Fibroblast of skin of right quadriceps (primary cell): ENCODE measurements around the gene HLA-F.

Source experiments
- DNase-seq: peaks from one replicate; pipeline ENCODE4 v3.0.0-alpha.2; 2013

HLA-F gene

DNA sequence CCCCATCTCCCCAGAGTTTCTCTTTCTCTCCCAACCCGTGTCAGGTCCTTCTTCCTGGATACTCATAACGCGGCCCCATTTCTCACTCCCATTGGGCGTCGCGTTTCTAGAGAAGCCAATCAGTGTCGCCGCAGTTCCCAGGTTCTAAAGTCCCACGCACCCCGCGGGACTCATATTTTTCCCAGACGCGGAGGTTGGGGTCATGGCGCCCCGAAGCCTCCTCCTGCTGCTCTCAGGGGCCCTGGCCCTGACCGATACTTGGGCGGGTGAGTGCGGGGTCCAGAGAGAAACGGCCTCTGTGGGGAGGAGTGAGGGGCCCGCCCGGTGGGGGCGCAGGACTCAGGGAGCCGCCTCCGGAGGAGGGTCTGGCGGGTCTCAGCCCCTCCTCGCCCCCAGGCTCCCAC, at the start of gene HLA-F:
Gene HLA-F, plus strand, starts transcription at position 173 of the 404 bp plus-strand sequence. Its CDS starts 30 bp downstream, at position 203.
- DNase-seq = peak; percentile 67

DNA sequence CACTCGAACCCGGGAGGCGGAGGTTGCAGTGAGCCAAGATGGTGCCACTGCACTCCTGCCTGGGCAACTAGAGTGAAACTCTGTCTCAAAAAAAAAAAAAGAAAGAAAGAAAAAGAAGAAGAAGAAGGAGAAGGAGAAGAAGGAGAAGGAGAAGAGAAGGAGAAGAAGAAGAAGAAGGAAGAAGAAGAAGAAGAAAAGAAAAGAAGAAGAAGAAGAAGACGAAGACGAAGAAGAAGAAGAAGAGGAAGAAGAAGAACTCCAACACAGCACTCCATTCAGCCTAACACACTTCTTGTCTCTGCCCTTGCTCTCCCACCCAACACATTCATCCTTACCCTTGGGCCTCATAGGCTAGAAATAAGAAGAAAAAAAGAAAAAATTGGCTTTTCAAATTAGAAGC, 49.2 kb upstream of the HLA-F start:
- DNase-seq = no peak

DNA sequence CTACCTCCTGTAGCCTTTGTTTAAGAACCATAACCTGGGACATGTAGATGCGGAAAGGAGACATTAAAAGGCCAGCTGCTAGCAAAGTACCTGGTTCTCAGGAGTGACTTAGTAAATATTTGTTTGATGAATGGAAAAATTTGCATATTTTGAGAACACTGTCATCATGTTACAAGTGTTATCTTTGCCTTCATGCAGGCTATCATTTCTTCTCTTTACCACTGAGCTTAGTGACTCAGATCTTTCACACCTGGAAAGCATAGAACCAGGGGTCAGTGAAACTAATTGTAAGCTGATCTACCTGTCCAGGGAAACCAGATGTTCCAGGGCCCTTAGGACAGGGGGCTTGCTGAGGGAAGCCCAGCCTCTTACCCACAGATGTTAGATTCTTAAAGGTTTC, 47.7 kb upstream of the HLA-F start:
- no peak for DNase-seq

DNA sequence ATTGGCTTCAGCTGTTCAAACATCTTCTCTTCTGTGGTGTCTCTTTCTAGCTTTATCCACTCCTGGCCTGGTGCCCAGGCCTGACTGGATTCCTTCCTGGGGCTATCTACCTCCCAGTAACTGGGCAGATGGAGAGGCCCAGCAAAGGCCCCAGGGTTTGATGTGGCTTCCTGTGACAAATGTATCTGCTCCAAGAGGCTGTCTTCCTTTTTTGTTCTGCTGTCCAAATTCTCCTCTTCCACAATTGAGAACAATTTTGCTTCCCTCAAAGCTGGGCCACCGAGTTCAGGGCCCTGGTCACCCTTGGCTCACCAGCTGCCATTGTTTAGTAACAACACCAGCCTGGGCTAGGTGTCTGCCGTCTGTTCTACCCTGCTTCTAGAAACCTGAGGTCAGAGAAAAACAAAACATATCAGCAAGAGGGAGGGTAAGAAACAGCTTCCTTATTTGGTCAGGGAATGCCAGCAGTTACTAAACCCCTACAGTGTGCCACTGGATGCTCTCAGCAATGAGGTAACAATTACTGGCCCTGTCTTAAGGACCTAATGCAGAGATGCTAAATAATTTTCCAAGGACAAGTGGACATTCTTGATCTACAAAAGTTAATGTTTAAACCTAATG, 46.1 kb upstream of the HLA-F start:
- DNase-seq = peak; percentile 10

DNA sequence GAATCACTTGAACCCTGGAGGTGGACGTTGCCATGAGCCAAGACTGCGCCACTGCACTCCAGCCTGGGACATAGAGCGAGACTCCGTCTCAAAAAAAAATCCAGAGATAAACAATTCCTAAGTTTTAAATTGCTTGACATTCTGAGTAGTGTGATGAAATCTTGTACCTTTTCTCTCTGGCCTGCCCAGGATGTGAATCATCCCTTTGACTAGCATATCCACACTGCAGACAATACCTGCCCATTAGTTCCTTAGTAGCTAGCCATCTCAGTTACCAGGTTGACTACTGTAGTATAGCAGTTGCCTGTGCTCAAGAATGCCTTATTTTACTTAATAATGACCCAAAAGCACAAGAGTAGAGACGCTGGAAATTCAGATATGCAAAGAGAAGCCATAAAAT, 45.1 kb upstream of the HLA-F start:
- DNase-seq = no peak

DNA sequence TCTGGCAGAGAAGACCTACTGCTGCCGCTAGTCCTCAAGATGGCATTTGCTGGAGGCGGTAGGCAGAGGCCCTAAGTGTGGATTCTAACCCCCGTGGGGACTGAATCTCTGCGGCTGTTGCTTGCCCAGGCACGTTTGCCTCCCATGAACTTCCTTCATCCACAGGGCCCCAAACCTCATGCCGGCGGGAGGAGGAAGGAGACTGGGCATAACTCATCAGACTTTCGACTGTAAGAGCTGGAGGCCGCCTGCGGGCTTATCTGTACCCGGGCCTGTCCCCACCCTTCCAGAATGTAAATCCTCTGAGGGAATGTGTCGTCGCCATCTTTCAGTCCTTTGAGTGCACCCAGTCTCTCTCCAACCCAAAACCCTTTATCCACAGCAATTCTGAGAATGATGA, 43.3 kb upstream of the HLA-F start:
- no peak for DNase-seq

DNA sequence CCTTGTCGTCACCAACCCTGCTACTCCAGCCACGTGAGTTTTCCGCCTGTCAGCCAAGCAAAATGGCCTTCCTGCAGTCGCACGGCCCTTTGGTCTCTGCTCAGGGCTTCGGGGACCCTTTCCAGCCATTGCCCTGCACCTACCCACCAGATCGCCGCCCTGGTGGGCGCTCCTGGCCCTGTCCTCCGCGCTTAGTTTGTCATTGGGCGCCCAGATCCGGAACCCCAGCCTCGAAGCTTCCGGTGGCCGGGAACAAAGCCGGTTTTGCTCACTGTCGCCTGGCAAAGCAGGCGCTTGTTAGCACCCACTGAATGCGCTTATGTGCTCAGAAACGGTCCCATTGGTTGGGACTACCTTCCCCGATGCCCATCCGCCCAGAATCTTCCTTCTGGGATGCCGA, 42.8 kb upstream of the HLA-F start:
- DNase-seq = no peak

DNA sequence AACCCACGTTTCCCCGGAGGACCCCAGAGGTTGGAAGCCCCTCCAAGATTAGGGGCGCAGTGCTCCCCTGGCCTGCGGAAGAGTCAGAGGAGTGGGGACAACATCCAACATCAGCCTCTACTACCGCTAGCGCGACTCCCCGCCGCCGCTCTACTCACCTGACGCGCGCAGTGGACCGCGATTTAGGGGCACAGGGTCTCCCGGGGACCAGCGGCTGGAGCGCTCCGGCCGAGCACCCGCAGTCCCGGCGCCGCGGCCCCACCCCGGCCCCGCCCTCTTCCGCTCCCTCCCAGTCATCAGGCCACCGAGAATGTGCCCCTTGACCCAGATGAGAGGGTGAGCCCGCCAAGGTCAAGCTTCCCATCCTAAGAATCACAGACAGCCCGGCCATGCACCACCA, 42.3 kb upstream of the HLA-F start, which contains the start of gene ZFP57:
Gene ZFP57, minus strand, starts transcription at position 249 of the 400 bp plus-strand sequence. CDS start 4,149 bp downstream, outside the sequence.
- no peak for DNase-seq

DNA sequence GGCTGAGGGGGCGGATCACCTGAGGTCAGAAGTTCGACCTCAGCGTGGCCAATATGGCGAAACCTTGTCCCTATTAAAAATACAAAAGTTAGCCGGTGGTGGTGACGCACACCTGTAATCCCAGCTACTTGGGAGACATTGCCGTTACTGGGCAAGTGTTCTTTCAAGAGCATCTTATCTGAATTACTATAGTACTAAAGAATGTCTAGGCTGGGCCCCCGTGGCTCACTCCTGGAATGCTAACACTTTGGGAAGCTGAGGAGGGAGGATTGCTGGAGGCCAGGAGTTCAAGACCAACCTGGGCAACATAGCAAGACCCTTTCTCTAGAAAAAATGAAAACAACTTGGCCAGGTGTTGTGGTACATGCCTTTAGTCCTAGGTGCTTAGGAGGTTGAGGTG, 41.4 kb upstream of the HLA-F start:
- no peak for DNase-seq

DNA sequence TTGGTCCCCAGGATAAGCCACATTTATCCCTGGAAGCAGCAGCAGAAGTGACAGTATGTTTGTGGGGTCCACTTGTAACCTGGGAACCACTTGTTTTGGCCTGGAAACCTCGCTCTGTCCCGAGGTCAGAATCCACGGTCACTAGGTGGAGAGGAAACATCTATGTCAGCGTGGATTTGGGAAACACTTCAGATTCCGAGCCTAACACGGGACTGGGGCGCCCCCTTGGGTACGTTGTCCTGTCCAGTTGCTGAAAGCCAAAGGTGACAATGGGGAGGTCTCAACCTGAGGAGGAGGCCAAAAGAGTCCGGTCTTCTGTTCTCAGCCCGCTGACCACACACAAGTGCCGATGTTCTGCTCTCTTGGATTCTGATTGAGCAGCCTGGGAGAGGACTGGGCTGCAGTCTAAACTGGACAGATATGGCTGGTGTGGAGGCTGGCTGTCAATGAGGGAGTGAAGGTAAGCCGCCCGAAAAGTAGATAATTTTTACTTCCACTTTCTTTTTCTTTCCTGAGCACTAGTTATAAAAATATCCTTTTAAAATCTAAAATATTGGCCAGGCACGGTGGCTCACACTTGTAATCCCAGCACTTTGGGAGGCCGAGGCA, 37.4 kb upstream of the HLA-F start:
- no peak for DNase-seq

DNA sequence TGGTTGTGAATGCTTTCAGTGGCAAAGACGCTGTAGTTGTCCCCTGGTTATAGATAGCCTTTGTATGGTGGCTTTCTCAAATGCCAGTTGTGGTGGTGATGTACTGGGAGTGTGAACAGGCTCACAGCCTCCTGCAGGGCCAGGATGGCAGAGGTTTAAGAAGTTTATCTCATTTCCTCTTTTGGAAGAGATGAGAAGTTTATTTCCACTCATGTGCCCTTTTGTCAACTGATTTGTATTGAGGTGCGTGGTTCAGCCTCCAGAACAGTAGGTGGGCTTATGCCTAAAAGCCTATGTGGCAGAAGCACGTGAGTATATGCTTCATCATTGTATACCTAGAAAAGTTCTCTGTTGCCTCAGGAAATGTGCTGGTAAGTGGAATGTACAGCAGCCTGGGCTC, 28.6 kb upstream of the HLA-F start:
- DNase-seq = no peak

DNA sequence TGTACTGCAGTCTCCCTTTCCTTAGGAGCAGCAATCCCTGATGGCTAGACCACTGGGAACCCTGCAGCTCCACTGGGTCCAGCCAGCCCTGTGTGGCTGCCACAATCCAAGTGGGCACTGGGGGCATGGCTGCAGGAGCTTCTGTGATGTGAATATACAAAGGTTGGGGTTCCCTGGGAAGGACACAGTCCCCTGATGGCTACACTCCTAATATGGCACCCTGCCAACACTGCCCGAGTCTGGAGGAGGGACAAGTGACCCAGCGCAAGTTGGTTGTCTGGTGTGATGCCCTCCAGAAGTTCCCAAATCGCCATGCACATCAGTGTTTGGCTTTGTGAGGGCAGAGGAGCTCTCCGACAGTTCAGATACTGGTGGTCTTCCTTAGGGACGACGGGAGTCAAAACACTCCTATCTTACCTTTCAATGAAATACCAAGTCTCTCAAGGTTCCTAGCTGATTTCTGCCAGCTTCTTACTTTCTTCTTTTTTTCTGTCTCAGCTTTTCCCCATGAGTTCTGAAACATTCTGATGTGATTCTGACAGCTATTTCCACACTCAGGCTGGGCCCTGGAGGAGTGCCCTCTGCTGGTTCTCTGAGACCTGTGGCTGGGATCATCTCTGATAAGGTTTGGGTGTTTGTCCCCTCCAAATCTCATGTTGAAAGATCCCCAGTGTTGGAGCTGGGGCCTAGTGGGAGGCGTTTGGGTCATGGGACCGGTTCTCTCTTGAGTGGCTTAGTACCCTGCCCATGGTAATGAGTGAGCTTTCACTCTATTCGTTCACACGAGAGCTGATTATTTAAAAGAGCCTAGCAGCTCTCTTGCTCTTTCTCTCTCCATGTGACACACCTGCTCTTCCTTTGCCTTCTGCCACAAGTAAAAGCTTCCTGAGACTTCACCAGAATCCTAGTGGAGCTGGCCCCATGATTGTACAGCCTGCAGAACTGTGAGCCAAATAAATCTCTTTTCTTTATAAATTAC, 26.8 kb upstream of the HLA-F start:
- no peak for DNase-seq

DNA sequence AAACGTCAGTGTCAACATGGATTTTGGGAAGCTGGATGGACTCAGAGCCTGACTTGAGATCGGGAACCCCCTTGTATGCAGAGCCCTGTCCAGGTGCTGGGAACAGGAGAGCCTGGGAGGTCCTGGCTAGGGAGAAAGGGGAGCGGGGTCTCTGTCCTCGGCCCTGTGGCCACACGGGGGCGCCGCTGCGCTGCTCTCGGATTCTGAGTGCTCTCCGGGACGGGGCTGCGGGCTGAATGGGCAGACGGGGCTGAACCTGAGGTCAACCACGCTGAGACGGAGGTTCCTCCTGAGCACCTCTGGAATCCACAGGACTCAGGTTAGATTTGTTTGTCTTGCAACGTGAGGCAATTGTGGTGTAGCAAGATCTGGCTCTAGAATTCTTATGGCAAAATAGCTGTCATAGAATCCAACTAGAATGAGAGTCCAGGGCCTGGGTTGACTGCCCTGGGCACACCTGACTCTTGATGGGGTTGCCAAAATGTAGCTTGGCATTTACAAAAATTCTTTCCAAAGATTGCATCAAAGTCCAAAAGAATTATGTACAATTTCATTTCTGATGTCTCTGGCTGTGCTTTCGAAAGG, 20.6 kb upstream of the HLA-F start:
- DNase-seq = no peak

DNA sequence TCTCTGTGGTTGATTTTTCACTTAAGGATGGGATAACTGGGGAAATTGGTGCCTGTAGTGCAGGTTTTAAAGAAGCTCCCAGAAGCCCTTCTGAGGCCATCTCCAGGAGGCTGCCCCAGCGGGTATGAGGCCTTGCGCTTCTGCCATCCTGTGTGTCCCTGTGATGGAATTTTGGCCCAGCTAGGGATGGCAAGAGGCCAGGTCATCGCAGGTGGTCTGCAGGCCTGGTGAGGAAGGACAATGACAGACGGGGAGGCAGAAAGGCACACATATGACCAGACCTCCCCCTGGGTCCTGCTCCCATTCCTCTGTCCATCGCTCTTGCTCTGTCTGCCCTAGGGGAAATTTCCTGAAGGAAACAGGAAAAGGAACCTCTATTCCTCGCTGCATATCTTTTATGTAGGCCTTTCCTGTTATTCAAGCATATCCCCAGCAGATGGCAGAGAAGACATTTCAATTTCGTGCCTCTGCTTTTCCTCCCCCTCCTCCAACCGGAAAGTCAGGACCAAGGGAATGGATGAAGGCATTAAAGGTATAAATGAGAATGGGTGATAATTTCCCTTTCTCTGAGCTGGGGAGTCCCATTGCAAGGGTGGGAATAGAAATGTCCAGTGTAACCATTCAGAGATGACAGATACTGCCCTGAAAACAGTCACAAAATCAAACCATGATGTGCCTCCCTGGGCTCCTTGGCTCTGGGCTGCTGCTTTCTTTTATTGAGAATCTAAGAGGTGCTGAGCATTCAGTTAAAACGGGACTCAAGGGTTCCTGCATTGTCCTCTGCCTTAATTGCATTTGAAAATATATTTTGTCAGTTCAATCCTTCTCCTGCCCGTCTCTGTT, 17.6 kb upstream of the HLA-F start:
- DNase-seq = peak; percentile 45

DNA sequence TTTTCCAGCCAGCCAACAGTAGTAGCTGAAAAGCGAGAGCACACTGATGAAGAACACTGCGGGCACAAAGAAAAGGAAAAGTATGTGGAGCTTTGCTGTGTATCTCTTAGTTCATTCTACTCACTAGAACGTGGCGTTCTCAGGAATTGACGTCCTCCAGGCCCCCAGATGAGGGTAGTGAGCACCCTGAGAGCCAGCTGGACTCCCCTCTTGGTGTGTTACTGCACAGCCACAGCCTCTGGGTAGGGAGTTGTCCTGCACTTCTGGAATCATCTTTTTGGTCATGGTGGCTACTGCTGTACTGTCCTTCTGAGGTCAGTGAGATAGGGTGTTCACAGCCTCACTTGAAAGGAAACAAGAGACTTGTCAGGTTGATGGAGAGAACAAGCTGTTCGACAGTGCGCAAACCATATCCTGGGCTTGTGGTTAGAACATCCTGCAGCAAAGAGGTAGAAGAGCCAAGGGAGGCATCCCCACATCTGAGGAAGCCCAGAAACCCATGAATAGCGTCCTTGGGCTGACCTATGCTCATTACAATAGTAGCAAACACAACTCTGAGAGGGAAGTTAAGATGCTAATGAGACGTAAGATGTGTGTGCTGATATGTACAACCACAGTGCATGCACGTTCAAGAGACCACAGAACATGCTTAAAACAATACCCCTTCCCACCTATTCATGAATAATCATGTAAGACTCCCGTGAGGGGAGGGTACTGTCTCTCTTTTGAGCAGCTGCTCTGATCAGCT, 14.6 kb upstream of the HLA-F start:
- no peak for DNase-seq

DNA sequence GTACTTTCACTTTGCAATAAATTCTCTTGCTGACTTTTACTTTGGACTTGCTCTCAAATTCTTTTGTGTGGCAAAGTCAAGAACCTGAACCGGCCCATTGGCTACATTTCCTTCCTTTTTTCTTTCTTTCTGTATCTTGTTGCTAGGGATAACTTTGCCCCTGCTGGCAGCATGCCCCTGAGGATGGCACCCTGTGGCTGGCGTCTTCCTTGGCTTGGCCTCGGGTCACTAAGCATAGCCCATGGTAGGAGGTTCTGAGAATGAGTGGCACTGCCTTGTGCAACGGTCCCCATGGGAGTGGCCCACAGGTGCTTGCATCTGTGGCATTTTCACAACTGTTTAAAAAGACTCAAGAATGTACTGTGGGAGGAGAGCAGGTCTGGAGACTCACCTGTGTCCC, 14.0 kb upstream of the HLA-F start:
- DNase-seq = no peak

DNA sequence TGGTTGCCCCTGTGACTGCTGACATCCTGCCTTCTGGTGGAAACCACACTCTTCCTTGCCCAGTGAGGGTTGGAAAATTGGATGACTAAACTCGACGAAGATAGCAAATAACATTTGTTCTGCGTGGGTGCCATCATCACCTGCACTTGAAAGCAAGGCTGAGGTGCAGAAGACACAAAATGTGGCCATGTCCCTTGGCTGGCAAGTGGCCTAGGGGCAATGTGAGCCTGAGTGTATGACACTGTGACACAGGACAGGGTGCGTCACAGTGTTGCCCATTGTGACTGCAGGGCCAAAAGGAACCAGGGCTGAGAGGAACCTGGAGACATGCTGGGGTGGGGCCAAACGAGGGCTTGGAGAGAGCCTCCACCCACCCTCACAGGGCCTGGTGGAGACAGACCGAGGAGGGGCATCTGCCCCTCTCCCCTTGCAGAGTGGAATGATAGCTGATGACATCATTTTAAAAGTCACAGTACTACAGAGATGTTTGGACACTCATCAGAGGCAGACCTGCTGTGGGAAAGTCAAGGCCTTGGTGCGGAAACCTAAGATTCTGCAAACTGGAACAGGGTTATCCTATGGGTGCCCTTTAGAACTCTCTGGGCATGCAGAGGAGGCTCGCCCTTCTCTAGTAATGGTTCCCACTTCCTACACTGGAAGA, 12.8 kb upstream of the HLA-F start:
- DNase-seq = no peak

DNA sequence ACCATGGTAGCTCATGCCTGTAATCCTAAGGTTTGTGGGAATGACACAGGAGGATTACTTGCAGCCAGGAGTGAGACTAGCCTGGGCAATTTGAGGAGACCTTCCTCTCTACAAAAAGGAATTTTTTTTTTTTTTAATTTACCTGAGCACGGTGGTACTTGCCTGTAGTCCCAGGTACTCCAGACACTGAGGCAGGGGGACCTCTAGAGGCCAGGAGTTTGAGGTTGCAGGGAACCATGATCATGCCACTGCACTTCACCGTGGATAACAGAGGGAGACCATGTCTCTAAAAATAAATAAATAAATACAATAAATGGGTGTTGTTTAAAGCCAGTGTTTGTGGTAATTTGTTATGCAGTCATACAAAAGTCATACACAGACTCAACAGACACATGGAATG, 2.4 kb upstream of the HLA-F start:
- no peak for DNase-seq

DNA sequence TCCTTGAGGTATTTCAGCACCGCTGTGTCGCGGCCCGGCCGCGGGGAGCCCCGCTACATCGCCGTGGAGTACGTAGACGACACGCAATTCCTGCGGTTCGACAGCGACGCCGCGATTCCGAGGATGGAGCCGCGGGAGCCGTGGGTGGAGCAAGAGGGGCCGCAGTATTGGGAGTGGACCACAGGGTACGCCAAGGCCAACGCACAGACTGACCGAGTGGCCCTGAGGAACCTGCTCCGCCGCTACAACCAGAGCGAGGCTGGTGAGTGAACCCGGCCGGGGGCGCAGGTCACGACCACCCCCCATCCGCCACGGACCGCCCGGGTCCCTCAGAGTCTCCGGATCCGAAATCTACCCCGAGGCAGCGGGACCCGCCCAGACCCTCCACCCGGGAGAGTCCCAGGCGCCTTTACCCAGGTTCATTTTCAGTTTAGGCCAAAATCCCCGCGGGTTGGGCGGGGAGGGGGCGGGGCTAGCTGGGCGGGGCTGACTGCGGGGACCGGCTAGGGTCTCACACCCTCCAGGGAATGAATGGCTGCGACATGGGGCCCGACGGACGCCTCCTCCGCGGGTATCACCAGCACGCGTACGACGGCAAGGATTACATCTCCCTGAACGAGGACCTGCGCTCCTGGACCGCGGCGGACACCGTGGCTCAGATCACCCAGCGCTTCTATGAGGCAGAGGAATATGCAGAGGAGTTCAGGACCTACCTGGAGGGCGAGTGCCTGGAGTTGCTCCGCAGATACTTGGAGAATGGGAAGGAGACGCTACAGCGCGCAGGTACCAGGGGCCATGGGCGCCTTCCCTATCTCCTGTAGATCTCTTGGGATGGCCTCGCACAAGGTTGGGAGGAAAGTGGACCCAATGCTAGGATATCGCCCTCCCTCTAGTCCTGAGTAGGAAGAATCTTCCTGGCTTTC, 693 bp downstream of the HLA-F start:
- no peak for DNase-seq
